Endodermal cell (in vitro differentiated cells): Measurements from ENCODE around the gene ZFAND3. TPM values are rescaled to one million over a fixed set of nuclear protein-coding genes. Genes with fewer than 3 reads are reported as not detected.

Experiments used
- DNase-seq: peaks from one replicate; pipeline ENCODE4 v3.0.0-alpha.2; 2017
- H3K27ac ChIP-seq: 2 replicates; pipeline ENCODE4 v1.5.1; 2013; ENCODE audit warnings: mild to moderate bottlenecking, low read depth, low read length, moderate library complexity
- H3K27me3 ChIP-seq: 2 replicates; pipeline ENCODE4 v1.6.1; 2013; ENCODE audit warnings: mild to moderate bottlenecking, low read length, moderate library complexity; ENCODE audit not compliant: insufficient read depth, control insufficient read depth, poor library complexity, severe bottlenecking
- H3K36me3 ChIP-seq: 2 replicates; pipeline ENCODE4 v1.7.0; 2013; ENCODE audit warnings: mild to moderate bottlenecking, low read length, moderate library complexity; ENCODE audit not compliant: control insufficient read depth, insufficient read depth
- H3K4me1 ChIP-seq: one replicate; pipeline ENCODE4 v1.7.0; 2013; ENCODE audit warnings: low read length; ENCODE audit not compliant: control insufficient read depth, insufficient read depth
- H3K4me3 ChIP-seq: 2 replicates; pipeline ENCODE4 v1.5.1; 2013; ENCODE audit warnings: mild to moderate bottlenecking, low read length, moderate library complexity
- H3K9ac ChIP-seq: 2 replicates; pipeline ENCODE4 v1.6.1; 2013; ENCODE audit warnings: mild to moderate bottlenecking, low read length, moderate library complexity; ENCODE audit not compliant: poor library complexity, severe bottlenecking; ENCODE audit errors: extremely low read depth
- H3K9me3 ChIP-seq: 2 replicates; pipeline ENCODE4 v1.6.1; 2013; ENCODE audit warnings: mild to moderate bottlenecking, low read length, moderate library complexity; ENCODE audit not compliant: control insufficient read depth
- H3K27ac Mint-ChIP-seq: 2 replicates; pipeline ENCODE4 v1.8.0; 2020; ENCODE audit warnings: mixed read lengths
- H3K27me3 Mint-ChIP-seq: 2 replicates; pipeline ENCODE4 v1.8.0; 2021; ENCODE audit warnings: mild to moderate bottlenecking, mixed read lengths; ENCODE audit not compliant: insufficient read depth
- H3K36me3 Mint-ChIP-seq: 2 replicates; pipeline ENCODE4 v1.8.0; 2020; ENCODE audit warnings: low read depth, mixed read lengths
- H3K4me1 Mint-ChIP-seq: 2 replicates; pipeline ENCODE4 v1.8.0; 2020; ENCODE audit warnings: mixed read lengths
- H3K4me3 Mint-ChIP-seq: 2 replicates; pipeline ENCODE4 v1.8.0; 2020; ENCODE audit warnings: mild to moderate bottlenecking, moderate library complexity, mixed read lengths
- H3K9me3 Mint-ChIP-seq: 2 replicates; pipeline ENCODE4 v1.8.0; 2020; ENCODE audit warnings: mild to moderate bottlenecking, mixed read lengths
- WGBS, 2 experiments: methylation state at CpG; one replicate each; pipeline versions ENCODE4 v1.1.5 to v1.1.7; 2013; ENCODE audit warnings: missing lambda C conversion rate in 2 of 2, mixed read lengths in 1 of 2; ENCODE audit not compliant: insufficient coverage in 1 of 2, insufficient read length in 1 of 2; 5-methylcytosine and 5-hydroxymethylcytosine counted together
- total RNA-seq, 2 donors: library from RNA; stranded (reverse); fragmentation: NEBNext Ultra II Directional in 1 of 2; extraction: Animal tissue kit (Norgen Biotek cat#: 25700) in 1 of 2; gene quantifications; 2 replicates in 1 of 2; 3 replicates in 1 of 2; pipeline ENCODE4 v1.2.1, GENCODE V29; 2021
- TF ChIP-seq, protein P1 (sequence below): fragments of 200-600 bp; sonication (generic); conservative IDR thresholded peaks from 2 replicates; pipeline ENCODE4 v1.5.0; 2021; ENCODE audit warnings: antibody characterized with exemption, mild to moderate bottlenecking

ZFAND3 gene
- total RNA-seq, 2 donors from 2014 or later: 67.1 to 86.2 TPM

DNA sequence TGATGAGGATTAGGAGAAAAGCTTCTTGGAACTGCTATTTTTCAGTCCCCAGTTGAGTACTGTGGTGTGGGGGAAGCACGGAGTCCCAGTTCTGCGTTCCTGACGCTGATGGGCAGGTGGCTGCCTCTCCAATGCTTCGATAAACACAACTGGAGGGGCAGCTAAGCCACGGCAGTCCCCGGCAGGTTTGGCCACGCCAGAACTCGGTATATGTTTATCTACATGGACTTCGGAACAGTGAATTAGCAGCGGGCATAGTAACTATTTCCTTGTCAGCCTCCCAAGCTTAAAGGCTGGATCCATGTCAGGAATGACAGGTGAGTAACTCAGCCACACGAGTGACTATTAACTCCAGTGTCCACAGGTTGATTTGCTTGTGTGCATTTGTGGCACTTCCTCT, 354.4 kb downstream of the ZFAND3 start:
- 96 to 98% methylated on average over 8 to 11 of the region's 11 CpGs for WGBS, 2 experiments
- Histone ChIP-seq H3K36me3 (no peaks in the 10 kb centered on the region), H3K4me1 (peaks cover 10% of the 10 kb centered on the region), H3K4me3 (no peak overlapping the region), H3K27ac (no peak overlapping the region), H3K27me3 (no peaks in the 10 kb centered on the region), H3K9ac (no peak overlapping the region), H3K9me3 (no peaks in the 10 kb centered on the region)
- Mint-ChIP-seq H3K4me1 (peaks cover 49% of the 10 kb centered on the region), H3K9me3 (no peaks in the 10 kb centered on the region), H3K36me3 (peaks cover 5% of the 10 kb centered on the region), H3K27ac (no peak overlapping the region), H3K4me3 (no peak overlapping the region), H3K27me3 (peaks cover 4% of the 10 kb centered on the region)
- DNase-seq: no peak
- TF ChIP-seq, protein P1, sequence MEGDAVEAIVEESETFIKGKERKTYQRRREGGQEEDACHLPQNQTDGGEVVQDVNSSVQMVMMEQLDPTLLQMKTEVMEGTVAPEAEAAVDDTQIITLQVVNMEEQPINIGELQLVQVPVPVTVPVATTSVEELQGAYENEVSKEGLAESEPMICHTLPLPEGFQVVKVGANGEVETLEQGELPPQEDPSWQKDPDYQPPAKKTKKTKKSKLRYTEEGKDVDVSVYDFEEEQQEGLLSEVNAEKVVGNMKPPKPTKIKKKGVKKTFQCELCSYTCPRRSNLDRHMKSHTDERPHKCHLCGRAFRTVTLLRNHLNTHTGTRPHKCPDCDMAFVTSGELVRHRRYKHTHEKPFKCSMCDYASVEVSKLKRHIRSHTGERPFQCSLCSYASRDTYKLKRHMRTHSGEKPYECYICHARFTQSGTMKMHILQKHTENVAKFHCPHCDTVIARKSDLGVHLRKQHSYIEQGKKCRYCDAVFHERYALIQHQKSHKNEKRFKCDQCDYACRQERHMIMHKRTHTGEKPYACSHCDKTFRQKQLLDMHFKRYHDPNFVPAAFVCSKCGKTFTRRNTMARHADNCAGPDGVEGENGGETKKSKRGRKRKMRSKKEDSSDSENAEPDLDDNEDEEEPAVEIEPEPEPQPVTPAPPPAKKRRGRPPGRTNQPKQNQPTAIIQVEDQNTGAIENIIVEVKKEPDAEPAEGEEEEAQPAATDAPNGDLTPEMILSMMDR: no peak

DNA sequence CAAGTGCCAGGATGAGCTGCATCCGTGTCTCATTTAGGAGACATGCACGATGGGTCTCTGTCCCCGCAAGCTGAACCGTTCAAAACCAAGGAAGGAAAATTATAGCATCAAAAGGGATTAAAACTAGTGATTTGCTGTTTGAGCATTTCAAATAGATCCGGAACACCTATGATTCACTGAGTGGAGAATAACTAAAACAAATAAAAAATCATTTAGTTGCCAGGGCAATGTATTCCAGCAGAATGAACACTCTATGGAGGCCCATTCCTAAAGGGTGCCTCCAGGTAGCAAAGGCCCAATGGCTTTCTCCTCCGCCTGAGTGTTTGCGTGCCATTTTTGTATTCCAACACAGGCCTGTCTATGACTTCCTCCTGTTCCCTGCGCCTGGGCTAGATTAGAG, 354.8 kb downstream of the ZFAND3 start:
- Mint-ChIP-seq H3K27ac (no peak overlapping the region), H3K4me3 (no peak overlapping the region), H3K9me3 (no peaks in the 10 kb centered on the region), H3K27me3 (peaks cover 6% of the 10 kb centered on the region), H3K4me1 (peaks cover 49% of the 10 kb centered on the region), H3K36me3 (peaks cover 5% of the 10 kb centered on the region)
- Histone ChIP-seq H3K9ac (no peak overlapping the region), H3K27ac (no peak overlapping the region), H3K4me3 (no peak overlapping the region), H3K9me3 (no peaks in the 10 kb centered on the region), H3K4me1 (peaks cover 10% of the 10 kb centered on the region), H3K36me3 (no peaks in the 10 kb centered on the region), H3K27me3 (no peaks in the 10 kb centered on the region)
- 95 to 97% methylated on average over 5 to 8 of the region's 8 CpGs for WGBS, 2 experiments
- TF ChIP-seq, protein P1: no peak
- DNase-seq: no peak

GRCh38 chr6:38174806-38175495, 355.4 kb downstream of the ZFAND3 start:
- Mint-ChIP-seq H3K4me1 (peaks cover 45% of the 10 kb centered on the region), H3K36me3 (peaks cover 5% of the 10 kb centered on the region), H3K9me3 (no peaks in the 10 kb centered on the region), H3K4me3 (no peak overlapping the region), H3K27ac (peak overlapping the region; percentile 23), H3K27me3 (peaks cover 8% of the 10 kb centered on the region)
- 95 to 98% methylated on average over 21 to 22 of the region's 22 CpGs for WGBS, 2 experiments
- Histone ChIP-seq H3K27ac (no peak overlapping the region), H3K9me3 (no peaks in the 10 kb centered on the region), H3K36me3 (no peaks in the 10 kb centered on the region), H3K9ac (no peak overlapping the region), H3K27me3 (no peaks in the 10 kb centered on the region), H3K4me1 (peaks cover 10% of the 10 kb centered on the region), H3K4me3 (no peak overlapping the region)
- no peak for DNase-seq
- TF ChIP-seq, protein P1: no peak
